H1 (cell line): Measurements from ENCODE around the gene TNIK. TPM values are rescaled to one million over a fixed set of nuclear protein-coding genes. Genes with fewer than 3 reads are reported as not detected.

Experiments used
- CTCF ChIA-PET: fragments of 300-600 bp; sonication (Branson Sonifier 250); formaldehyde crosslinking; loops from one replicate; lab custom pipeline; 2021; ENCODE audit not compliant: partially characterized antibody; lab: Charles Lee
- POLR2A ChIA-PET: fragments of 300-600 bp; sonication (Branson Sonifier 250); formaldehyde crosslinking; loops from one replicate; lab custom pipeline; 2021; ENCODE audit warnings: inconsistent platforms; ENCODE audit not compliant: partially characterized antibody; lab: Charles Lee
- DNase-seq, 2 experiments: peaks; one replicate each; pipeline versions ENCODE4 v3.0.0 to v3.0.0-alpha.2; 2010 to 2022; ENCODE audit warnings: low spot score in 2 of 2, low read depth in 1 of 2, mixed read lengths in 1 of 2
- FAIRE-seq: peaks from 2 replicates; lab custom pipeline; 2011; peaks lifted over from hg19 to GRCh38; lab: Jason Lieb, UNC
- H2AFZ ChIP-seq: 2 replicates; pipeline ENCODE4 v1.8.1; 2012; ENCODE audit warnings: low read length, inconsistent platforms
- H2AK5ac ChIP-seq: 2 replicates; pipeline ENCODE4 v1.6.1; 2013; ENCODE audit warnings: low read depth, low read length
- H2BK120ac ChIP-seq: replicated peaks from 2 replicates; pipeline ENCODE3; 2013; ENCODE audit warnings: low read depth, low read length, inconsistent platforms
- H2BK12ac ChIP-seq: 2 replicates; pipeline ENCODE4 v1.6.1; 2013; ENCODE audit warnings: low read depth, low read length
- H2BK15ac ChIP-seq: 2 replicates; pipeline ENCODE4 v1.6.1; 2013; ENCODE audit warnings: low read length
- H2BK20ac ChIP-seq: 2 replicates; pipeline ENCODE4 v1.6.1; 2013; ENCODE audit warnings: low read length
- H2BK5ac ChIP-seq: 2 replicates; pipeline ENCODE4 v1.6.1; 2013; ENCODE audit warnings: low read depth, low read length
- H3K14ac ChIP-seq: 2 replicates; pipeline ENCODE4 v1.6.1; 2013; ENCODE audit warnings: inconsistent platforms; ENCODE audit not compliant: insufficient read length
- H3K18ac ChIP-seq: 2 replicates; pipeline ENCODE4 v1.6.1; 2013; ENCODE audit warnings: low read length; ENCODE audit errors: extremely low read depth
- H3K23ac ChIP-seq: 2 replicates; pipeline ENCODE4 v1.6.1; 2013; ENCODE audit warnings: inconsistent platforms; ENCODE audit not compliant: insufficient read length
- H3K23me2 ChIP-seq: 2 replicates; pipeline ENCODE4 v1.6.1; 2013; ENCODE audit warnings: low read depth, low read length
- H3K27ac ChIP-seq: 2 replicates; pipeline ENCODE4 v1.6.1; 2011; ENCODE audit warnings: low read depth, low read length, inconsistent platforms
- H3K27me3 ChIP-seq, 4 experiments: replicated peaks in 1 of 4; 1 replicate in 1 of 4; 2 replicates in 3 of 4; pipeline versions ENCODE4 v1.6.1 to v1.8.1; 2011 to 2013; ENCODE audit warnings: low read length in 3 of 4, mild to moderate bottlenecking in 3 of 4, inconsistent platforms in 2 of 4, mixed read lengths in 2 of 4, moderate library complexity in 1 of 4; ENCODE audit not compliant: control insufficient read depth in 3 of 4, insufficient read depth in 3 of 4; ENCODE audit errors: extremely low read depth in 1 of 4
- H3K36me3 ChIP-seq, 4 experiments: 2 replicates each; pipeline versions ENCODE4 v1.6.1 to v1.8.1; 2011 to 2013; ENCODE audit warnings: mild to moderate bottlenecking in 4 of 4, low read length in 3 of 4, moderate library complexity in 2 of 4, control low read depth in 1 of 4, inconsistent platforms in 1 of 4; ENCODE audit not compliant: insufficient read depth in 4 of 4, control insufficient read depth in 2 of 4
- H3K4ac ChIP-seq: replicated peaks from 2 replicates; pipeline ENCODE3; 2013; ENCODE audit warnings: low read length, low read depth, mixed read lengths, inconsistent platforms; ENCODE audit not compliant: insufficient read length
- H3K4me1 ChIP-seq, 4 experiments: replicated peaks in 1 of 4; 1 replicate in 1 of 4; 2 replicates in 3 of 4; pipeline versions ENCODE4 v1.6.1 to v1.8.1; 2011 to 2013; ENCODE audit warnings: low read length in 3 of 4, inconsistent platforms in 2 of 4, mixed read lengths in 1 of 4; ENCODE audit not compliant: insufficient read depth in 4 of 4, control insufficient read depth in 3 of 4
- H3K4me2 ChIP-seq, 2 experiments: 2 replicates each; pipeline versions ENCODE4 v1.6.1 to v1.8.1; 2011 to 2013; ENCODE audit warnings: low read depth in 2 of 2, low read length in 2 of 2, control low read depth in 1 of 2, inconsistent platforms in 1 of 2, mild to moderate bottlenecking in 1 of 2; ENCODE audit not compliant: insufficient read depth in 1 of 2
- H3K4me3 ChIP-seq, 4 experiments: fragments of 200-600, 300-600 bp in 1 of 4; sonication (generic), shearing (Covaris generic), sonication (Bioruptor Twin) in 1 of 4; 2 replicates each; pipeline versions ENCODE4 v1.5.1 to v1.8.1; 2011 to 2016; ENCODE audit warnings: low read length in 4 of 4, low read depth in 3 of 4, control low read depth in 2 of 4, inconsistent platforms in 2 of 4, mild to moderate bottlenecking in 2 of 4, mixed read lengths in 1 of 4, moderate library complexity in 1 of 4; ENCODE audit not compliant: insufficient read depth in 2 of 4; ENCODE audit errors: extremely low read depth in 1 of 4
- H3K56ac ChIP-seq: replicated peaks from 2 replicates; pipeline ENCODE3; 2013; ENCODE audit warnings: low read depth, mild to moderate bottlenecking, mixed read lengths, low read length, inconsistent platforms; ENCODE audit not compliant: insufficient read length
- H3K79me1 ChIP-seq: 2 replicates; pipeline ENCODE4 v1.6.1; 2013; ENCODE audit warnings: low read depth, low read length, control low read depth
- H3K79me2 ChIP-seq, 2 experiments: 2 replicates each; pipeline versions ENCODE4 v1.6.1 to v1.8.1; 2012 to 2013; ENCODE audit warnings: low read length in 2 of 2, mild to moderate bottlenecking in 2 of 2, inconsistent platforms in 1 of 2; ENCODE audit not compliant: insufficient read depth in 2 of 2, control insufficient read depth in 1 of 2
- H3K9ac ChIP-seq, 4 experiments: replicated peaks in 1 of 4; 1 replicate in 1 of 4; 2 replicates in 3 of 4; pipeline versions ENCODE4 v1.6.1 to v1.8.1; 2011 to 2013; ENCODE audit warnings: low read depth in 3 of 4, low read length in 3 of 4, control low read depth in 2 of 4, mild to moderate bottlenecking in 2 of 4, moderate library complexity in 2 of 4, inconsistent platforms in 1 of 4; ENCODE audit errors: extremely low read depth in 1 of 4
- H3K9me3 ChIP-seq, 2 experiments: 2 replicates each; pipeline versions ENCODE4 v1.6.1 to v1.8.1; 2012 to 2013; ENCODE audit warnings: mild to moderate bottlenecking in 2 of 2, moderate library complexity in 2 of 2, control low read depth in 1 of 2, inconsistent platforms in 1 of 2, low read depth in 1 of 2, low read length in 1 of 2, mixed read lengths in 1 of 2; ENCODE audit not compliant: insufficient read depth in 2 of 2
- H4K20me1 ChIP-seq, 2 experiments: replicated peaks in 1 of 2; 2 replicates each; pipeline versions ENCODE3 to v1.8.1; 2011 to 2013; ENCODE audit warnings: inconsistent platforms in 2 of 2, low read length in 2 of 2, mild to moderate bottlenecking in 1 of 2; ENCODE audit not compliant: insufficient read depth in 2 of 2, control insufficient read depth in 1 of 2
- H4K5ac ChIP-seq: 2 replicates; pipeline ENCODE4 v1.6.1; 2013; ENCODE audit warnings: low read length, low read depth, mixed read lengths, inconsistent platforms; ENCODE audit not compliant: insufficient read length
- H4K8ac ChIP-seq: 2 replicates; pipeline ENCODE4 v1.8.0; 2013; ENCODE audit warnings: mild to moderate bottlenecking, moderate library complexity, low read length, inconsistent platforms; ENCODE audit not compliant: insufficient read depth; ENCODE audit errors: extremely low read depth
- H4K91ac ChIP-seq: replicated peaks from 2 replicates; pipeline ENCODE3; 2013; ENCODE audit warnings: low read length, mixed read lengths, inconsistent platforms; ENCODE audit not compliant: insufficient read length
- CEBPB ChIP-seq: IDR thresholded peaks from 2 replicates; pipeline ENCODE4 v1.6.1; 2012; ENCODE audit warnings: low read depth, low read length
- EZH2 ChIP-seq: fragments of 200-600 bp; sonication (generic); IDR thresholded peaks from 2 replicates; pipeline ENCODE4 v1.7.1; 2012; ENCODE audit warnings: low read depth, mild to moderate bottlenecking, moderate library complexity, low read length, inconsistent platforms; ENCODE audit not compliant: severe bottlenecking
- GTF2F1 ChIP-seq: IDR thresholded peaks from 2 replicates; pipeline ENCODE4 v1.6.1; 2012; ENCODE audit warnings: low read depth, low read length, improper control_type of control experiment, borderline replicate concordance
- HDAC6 ChIP-seq: IDR thresholded peaks from one replicate; pipeline ENCODE4 v1.7.1; 2012; ENCODE audit warnings: low read depth, mild to moderate bottlenecking, inconsistent platforms, low read length, moderate library complexity
- JUND ChIP-seq: IDR thresholded peaks from 2 replicates; pipeline ENCODE4 v1.6.1; 2011; ENCODE audit warnings: mild to moderate bottlenecking, improper control_type of control experiment, low read length
- KDM1A ChIP-seq: fragments of 200-600, 300-600 bp; sonication (generic); IDR thresholded peaks from 2 replicates; pipeline ENCODE4 v1.7.1; 2016; ENCODE audit warnings: mild to moderate bottlenecking, low read length, borderline replicate concordance
- KDM5A ChIP-seq: fragments of 200-600 bp; IDR thresholded peaks from 2 replicates; pipeline ENCODE4 v1.7.1; 2012; ENCODE audit warnings: mild to moderate bottlenecking, low read length, inconsistent platforms, mixed read lengths
- MAFK ChIP-seq: IDR thresholded peaks from 2 replicates; pipeline ENCODE4 v1.6.1; 2012; ENCODE audit warnings: low read depth, mild to moderate bottlenecking, improper control_type of control experiment, low read length
- RBBP5 ChIP-seq: IDR thresholded peaks from 2 replicates; pipeline ENCODE4 v1.7.1; 2012; ENCODE audit warnings: low read depth, mild to moderate bottlenecking, inconsistent platforms, low read length, moderate library complexity, borderline replicate concordance
- SIRT6 ChIP-seq: IDR thresholded peaks from one replicate; pipeline ENCODE4 v1.7.1; 2012; ENCODE audit warnings: low read length, inconsistent platforms
- SP2 ChIP-seq: IDR thresholded peaks from 2 replicates; pipeline ENCODE4 v1.6.1; 2012; ENCODE audit warnings: mild to moderate bottlenecking, low read length, inconsistent platforms
- SUZ12 ChIP-seq: fragments of 200-600 bp; sonication (generic); IDR thresholded peaks from 2 replicates; pipeline ENCODE4 v1.6.1; 2012; ENCODE audit warnings: mild to moderate bottlenecking, inconsistent platforms, low read length, moderate library complexity, mixed read lengths
- WGBS, 2 experiments: shearing (Covaris generic) in 1 of 2; methylation state at CpG; one replicate each; pipeline versions ENCODE4 v1.1.6 to v1.1.7; 2013 to 2015; ENCODE audit warnings: low lambda C conversion rate in 2 of 2, mixed read lengths in 2 of 2, inconsistent platforms in 1 of 2, low coverage in 1 of 2, missing lambda C conversion rate in 1 of 2; ENCODE audit not compliant: insufficient replicate concordance in 2 of 2, insufficient coverage in 1 of 2, insufficient read length in 1 of 2; ENCODE audit errors: extremely low coverage in 1 of 2, missing lambda C conversion rate in 1 of 2; 5-methylcytosine and 5-hydroxymethylcytosine counted together
- polyA plus RNA-seq, 7 experiments: library from polyadenylated mRNA; depleted of rRNA in 3 of 7; stranded (reverse) in 5 of 7; unstranded in 2 of 7; fragments of >200 nt in 5 of 7; fragments of 200-250 nt in 2 of 7; gene quantifications; 1 replicate in 5 of 7; 2 replicates in 1 of 7; 4 replicates in 1 of 7; pipeline versions ENCODE4 v1.2.1 to v1.2.3, GENCODE V29; 2011 to 2013; ENCODE audit warnings: missing spikeins in 2 of 7, mixed read lengths in 2 of 7
- total RNA-seq: library from RNA; stranded (reverse); fragmentation: NEBNext Ultra II Directional; extraction: Animal tissue kit (Norgen Biotek cat#: 25700); gene quantifications from 2 replicates; pipeline ENCODE4 v1.2.1, GENCODE V29; 2021

Gene TNIK
- total and polyA plus RNA-seq, 2 of the 8 experiments (the other 6 are each of a cell fraction or from before 2014, with no cell fraction given): 7.4 to 42.0 TPM

DNA sequence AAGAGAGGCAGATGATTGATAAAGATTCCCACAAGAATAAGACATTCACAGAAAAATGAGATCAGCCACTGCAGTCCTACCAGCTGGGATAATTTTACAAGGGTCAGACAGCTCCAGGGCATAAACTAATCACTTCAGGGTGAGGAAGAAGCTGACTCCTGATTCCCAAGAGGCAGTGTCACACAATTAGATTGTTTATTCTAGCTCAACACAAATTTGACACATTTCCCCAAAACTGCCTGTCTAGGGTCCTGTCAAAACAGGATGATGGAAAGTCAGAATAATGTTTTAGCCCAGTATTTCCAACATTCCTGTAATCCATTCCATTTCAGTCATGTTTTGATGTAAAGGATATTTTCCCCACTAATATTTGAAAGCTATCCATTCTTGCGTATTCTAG lies 110.8 kb downstream of the TNIK start:
- no peak overlapping the region for H2BK20ac ChIP-seq
- no peak overlapping the region for H4K5ac ChIP-seq
- ChIA-PET CTCF (interaction anchor here (0.8 to 1.0 kb wide), 4 partner anchors 10 to 162 kb away, joined by 3 to 5 read pairs (median 3); no protein-coding TSS in a partner anchor), POLR2A (no interaction called here)
- H4K91ac ChIP-seq: no peak overlapping the region
- H3K4ac ChIP-seq: no peak overlapping the region
- H3K56ac ChIP-seq: no peak overlapping the region
- no peak overlapping the region for H2BK5ac ChIP-seq
- FAIRE-seq (no peak), DNase-seq (no peak)
- no peaks in the 10 kb centered on the region for H3K79me1 ChIP-seq
- H3K79me2 ChIP-seq: peaks cover 0 to 19% of the 10 kb centered on the region in 2 experiments; a peak in 2 of 4 replicates
- no peak overlapping the region for H3K18ac ChIP-seq
- no peak overlapping the region for H3K9ac ChIP-seq
- no peak overlapping the region for H3K4me3 ChIP-seq
- H4K8ac ChIP-seq: no peak overlapping the region
- H3K36me3 ChIP-seq: no peaks in the 10 kb centered on the region
- 89% methylated on average over 1 of the region's 1 CpG; no CpG with 5 or more reads in 1 of the 2 experiments for WGBS, 2 experiments
- no peaks in the 10 kb centered on the region; the same call in 1 of the 2 replicates for H3K23me2 ChIP-seq
- no peak overlapping the region for H2AFZ ChIP-seq
- no peak overlapping the region for H3K27ac ChIP-seq
- no peak overlapping the region for H3K23ac ChIP-seq
- H3K9me3 ChIP-seq: no peaks in the 10 kb centered on the region
- H3K27me3 ChIP-seq: no peaks in the 10 kb centered on the region
- H2BK15ac ChIP-seq: no peak overlapping the region
- no peak overlapping the region for H2AK5ac ChIP-seq
- no peak overlapping the region for H2BK120ac ChIP-seq
- H2BK12ac ChIP-seq: no peak overlapping the region
- H3K4me2 ChIP-seq: no peak overlapping the region
- TF ChIP-seq GTF2F1: no peak
- no peak for TF ChIP-seq RBBP5
- no peak for TF ChIP-seq JUND
- no peak for TF ChIP-seq CEBPB
- TF ChIP-seq MAFK: no peak
- TF ChIP-seq SIRT6: no peak
- TF ChIP-seq KDM1A: no peak
- no peak for TF ChIP-seq HDAC6
- no peak for TF ChIP-seq EZH2
- no peak for TF ChIP-seq SP2
- TF ChIP-seq KDM5A: no peak
- no peak for TF ChIP-seq SUZ12
- H4K20me1 ChIP-seq: peaks cover 0 to 2% of the 10 kb centered on the region in 2 experiments
- H3K14ac ChIP-seq: no peak overlapping the region
- peaks cover 0 to 8% (median 1%) of the 10 kb centered on the region in 4 experiments; a peak in 2 of 7 replicates for H3K4me1 ChIP-seq
